Left ventricle myocardium superior (tissue), 1 donor: ENCODE data around the gene CAPN3. TPM values are rescaled to one million over a fixed set of nuclear protein-coding genes. Genes with fewer than 3 reads are reported as not detected.

Experiments
- ATAC-seq: fragments of 200-7000 bp; cut with Tn5 transposase; one replicate; pipeline ENCODE4 v1.9.1; 2020; ENCODE audit warnings: mild to moderate bottlenecking, moderate library complexity
- DNase-seq: peaks from one replicate; pipeline ENCODE4 v3.0.0-alpha.2; 2020
- intact Hi-C: fragments of 100-400 bp; cut with micrococcal nuclease; formaldehyde crosslinking; loops from one replicate; pipeline ENCODE4 v1.11.0; 2022
- total RNA-seq: library from RNA; stranded (reverse); fragmentation: NEBNext Ultra II Directional; extraction: Animal tissue kit (Norgen Biotek cat#: 25700); gene quantifications from one replicate; pipeline ENCODE4 v1.2.1, GENCODE V29; 2021
- donor health status: DM: no; HTN: yes; CAD: no; lungs with severe emphysema.

The CAPN3 gene
- total RNA-seq, 1 donor from 2014 or later: 3.8 TPM

- intact Hi-C loops: no loop called here
Measured at GRCh38 chr15:42353061-42353460, 6.2 kb upstream of the CAPN3 start.

GRCh38 chr15:42354824-42355223, 4.5 kb upstream of the CAPN3 start:
- ATAC-seq (no peak), DNase-seq (no peak)
- intact Hi-C loops: no loop called here

More at GRCh38 chr15:42353061-42353460, 6.2 kb upstream of the CAPN3 start:
- no peak for ATAC-seq
- DNase-seq: no peak

GRCh38 chr15:42355291-42355690, 4.0 kb upstream of the CAPN3 start:
- DNase-seq (no peak), ATAC-seq (no peak)
- intact Hi-C loops: no loop called here

- ATAC-seq (no peak), DNase-seq (no peak)
- intact Hi-C loops: no loop called here
Measured at GRCh38 chr15:42356851-42357250, 2.5 kb upstream of the CAPN3 start.

- DNase-seq: no peak
- intact Hi-C loops: no loop called here
Measured at GRCh38 chr15:42358141-42358540, 1.2 kb upstream of the CAPN3 start.

GRCh38 chr15:42359985-42360384, 684 bp downstream of the CAPN3 start:
- no peak for DNase-seq
- peak; percentile 70 for ATAC-seq
- intact Hi-C loops: no loop called here

More at GRCh38 chr15:42358141-42358540, 1.2 kb upstream of the CAPN3 start:
- no peak for ATAC-seq

- no peak for DNase-seq
- intact Hi-C loops: no loop called here
- ATAC-seq: no peak
Measured at GRCh38 chr15:42360535-42361112, 1.3 kb downstream of the CAPN3 start.

- no peak for ATAC-seq
- intact Hi-C loops: no loop called here
- no peak for DNase-seq
Measured at GRCh38 chr15:42363487-42363886, 4.2 kb downstream of the CAPN3 start.

- DNase-seq: no peak
- no peak for ATAC-seq
- intact Hi-C loops: no loop called here
Measured at GRCh38 chr15:42363942-42364341, 4.6 kb downstream of the CAPN3 start.

- intact Hi-C loops: no loop called here
- DNase-seq (no peak), ATAC-seq (no peak)
Measured at GRCh38 chr15:42364529-42364928, 5.2 kb downstream of the CAPN3 start.

- intact Hi-C loops: no loop called here
- DNase-seq (no peak), ATAC-seq (no peak)
Measured at GRCh38 chr15:42365921-42366550, 6.7 kb downstream of the CAPN3 start.

GRCh38 chr15:42367041-42367440, 7.7 kb downstream of the CAPN3 start:
- no peak for DNase-seq
- no peak for ATAC-seq
- intact Hi-C loops: no loop called here

GRCh38 chr15:42368096-42368495, 8.8 kb downstream of the CAPN3 start:
- DNase-seq (no peak), ATAC-seq (no peak)
- intact Hi-C loops: no loop called here

- ATAC-seq (no peak), DNase-seq (no peak)
- intact Hi-C loops: no loop called here
Measured at GRCh38 chr15:42371096-42371495, 11.8 kb downstream of the CAPN3 start.

- intact Hi-C loops: no loop called here
- DNase-seq (peak; percentile 82), ATAC-seq (peak; percentile 84)
Measured at GRCh38 chr15:42373274-42373673, 14.0 kb downstream of the CAPN3 start.

- ATAC-seq: no peak
- DNase-seq: no peak
- intact Hi-C loops: no loop called here
Measured at GRCh38 chr15:42373936-42374335, 14.6 kb downstream of the CAPN3 start.

GRCh38 chr15:42374810-42375209, 15.5 kb downstream of the CAPN3 start:
- no peak for ATAC-seq
- no peak for DNase-seq
- intact Hi-C loops: no loop called here

- DNase-seq (no peak), ATAC-seq (no peak)
- intact Hi-C loops: no loop called here
Measured at GRCh38 chr15:42375252-42375651, 16.0 kb downstream of the CAPN3 start.

- intact Hi-C loops: no loop called here
- DNase-seq: no peak
- ATAC-seq: no peak
Measured at GRCh38 chr15:42375941-42376340, 16.6 kb downstream of the CAPN3 start.

- ATAC-seq (no peak), DNase-seq (no peak)
- intact Hi-C loops: no loop called here
Measured at GRCh38 chr15:42378011-42378410, 18.7 kb downstream of the CAPN3 start.

- ATAC-seq (no peak), DNase-seq (no peak)
- intact Hi-C loops: no loop called here
Measured at GRCh38 chr15:42384597-42384996, 25.3 kb downstream of the CAPN3 start.
